Spleen (tissue), 11 donors: ENCODE measurements around the gene JARID2. TPM values are rescaled to one million over a fixed set of nuclear protein-coding genes. Genes with fewer than 3 reads are reported as not detected.

ENCODE experiments used
- DNase-seq: peaks from one replicate; pipeline ENCODE4 v3.0.0-alpha.2; 2020
- H3K27ac ChIP-seq, 8 donors: fragments of 200-600 bp; sonication (generic) in 7 of 8; 1 replicate in 4 of 8; 2 replicates in 4 of 8; pipeline versions ENCODE4 v1.5.0 to v1.8.0; 2016 to 2021; ENCODE audit warnings: inconsistent platforms in 4 of 8, mild to moderate bottlenecking in 4 of 8, moderate library complexity in 1 of 8
- H3K27me3 ChIP-seq, 7 donors: fragments of 200-600 bp; sonication (generic) in 6 of 7; replicated peaks in 1 of 7; 1 replicate in 4 of 7; 2 replicates in 3 of 7; pipeline versions ENCODE4 v1.5.0 to v1.8.0; 2016 to 2021; ENCODE audit warnings: inconsistent platforms in 3 of 7, mild to moderate bottlenecking in 1 of 7
- H3K36me3 ChIP-seq, 6 donors: fragments of 200-600 bp; sonication (generic) in 5 of 6; 1 replicate in 4 of 6; 2 replicates in 2 of 6; pipeline versions ENCODE4 v1.5.0 to v1.8.0; 2016 to 2021; ENCODE audit warnings: inconsistent platforms in 2 of 6
- H3K4me1 ChIP-seq, 6 donors: fragments of 200-600 bp; sonication (generic) in 5 of 6; 1 replicate in 3 of 6; 2 replicates in 3 of 6; pipeline versions ENCODE4 v1.5.0 to v1.8.0; 2016 to 2021; ENCODE audit warnings: inconsistent platforms in 3 of 6
- H3K4me3 ChIP-seq, 8 donors: fragments of 200-600 bp; sonication (generic) in 7 of 8; 1 replicate in 4 of 8; 2 replicates in 4 of 8; pipeline versions ENCODE4 v1.5.0 to v1.8.0; 2016 to 2021; ENCODE audit warnings: inconsistent platforms in 4 of 8, mild to moderate bottlenecking in 4 of 8, moderate library complexity in 2 of 8
- H3K9me3 ChIP-seq, 8 donors: fragments of 200-600 bp; sonication (generic) in 7 of 8; 1 replicate in 4 of 8; 2 replicates in 4 of 8; pipeline versions ENCODE4 v1.5.0 to v1.8.0; 2016 to 2021; ENCODE audit warnings: inconsistent platforms in 4 of 8
- POLR2A ChIP-seq, 3 donors: fragments of 450-650 bp; IDR thresholded peaks; one replicate each; pipeline ENCODE4 v1.5.1; 2017; ENCODE audit warnings: antibody characterized with exemption in 3 of 3, mild to moderate bottlenecking in 1 of 3
- POLR2AphosphoS5 ChIP-seq, 3 donors: sonication (generic); formaldehyde crosslinking; IDR thresholded peaks; one replicate each; pipeline ENCODE4 v1.5.1; 2017; ENCODE audit warnings: antibody characterized with exemption in 3 of 3
- WGBS, 5 donors: extraction: QIAGEN DNeasy Blood & Tissue Kit in 3 of 5; methylation state at CpG; one replicate each; pipeline versions ENCODE4 v1.1.5 to v1.1.7; 2013 to 2018; 5-methylcytosine and 5-hydroxymethylcytosine counted together
- intact Hi-C: fragments of 100-400 bp; cut with DNase I; formaldehyde crosslinking; loops from one replicate; pipeline ENCODE4 v1.15.0; 2023; ENCODE audit warnings: low total_unique reads
- polyA plus RNA-seq, 3 donors: library from polyadenylated mRNA; stranded (reverse); fragments of 200-250 nt; gene quantifications; one replicate each; pipeline ENCODE4 v1.2.1, GENCODE V29; 2013
- total RNA-seq, 7 donors: library from RNA; depleted of rRNA in 3 of 7; stranded (reverse); fragments of >200 nt in 3 of 7; fragmentation: NEBNext Ultra II Directional in 4 of 7; extraction: Animal tissue kit (Norgen Biotek cat#: 25700) in 4 of 7; gene quantifications; one replicate each; pipeline versions ENCODE4 v1.1.0 to v1.2.1, GENCODE V29; 2016 to 2021
- TF ChIP-seq, protein P1 (sequence below), 11 experiments: fragments of 200-600 bp in 7 of 11; fragments of 450-650 bp in 4 of 11; sonication (generic) in 4 of 11; IDR thresholded peaks in 8 of 11; conservative IDR thresholded peaks in 3 of 11; 1 replicate in 7 of 11; 2 replicates in 4 of 11; pipeline versions ENCODE4 v1.4.0 to v1.8.0; 2016 to 2021; ENCODE audit warnings: antibody characterized with exemption in 11 of 11, inconsistent platforms in 4 of 11, mild to moderate bottlenecking in 1 of 11
- donor health status: healthy with polysubstance abuse.
- donor health status: DM: no; HTN: no; CAD: no; lungs with moderate emphysema.
- donor health status: DM: no; HTN: no; CAD: no.
- donor health status: Bipolar disorder and iron deficiency.
- donor health status: healthy.
- donor health status: DM: no; HTN: no; CAD: no.
- donor health status: DM: yes; HTN: yes; CAD: no.

Gene JARID2
- total and polyA plus RNA-seq, 10 donors: 4.4 to 27.1 (median 20.6) TPM

DNA sequence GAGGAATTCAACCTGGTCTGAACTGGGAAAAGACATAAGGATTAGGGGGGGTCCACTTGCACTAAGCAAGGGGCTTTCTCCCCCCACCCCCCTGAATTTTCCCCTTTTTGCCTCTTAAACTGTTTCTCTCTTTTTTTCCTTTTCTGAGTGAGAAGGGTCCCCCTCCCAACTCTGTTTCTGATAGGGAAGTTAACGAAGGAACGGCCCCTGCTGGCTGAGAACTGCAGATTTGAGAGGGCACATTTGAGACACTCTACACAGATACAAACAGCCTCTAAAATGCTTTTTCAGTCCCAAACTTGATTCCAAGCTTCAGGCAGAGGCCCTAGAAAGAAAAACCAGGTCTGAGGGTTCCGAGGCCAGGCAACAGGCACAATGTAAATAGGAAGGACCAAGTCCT is 91.7 kb downstream of the JARID2 start:
- peaks cover 37 to 100% (median 79%) of the 10 kb centered on the region in 6 donors for H3K4me1 ChIP-seq
- no peaks in the 10 kb centered on the region for H3K27me3 ChIP-seq
- no peak overlapping the region for H3K4me3 ChIP-seq
- no peak for DNase-seq
- no peaks in the 10 kb centered on the region for H3K36me3 ChIP-seq
- peak overlapping the region in 3 of 8 donors; percentile 8 to 55 (median 18) for H3K27ac ChIP-seq
- 50 to 74% (median 56%) methylated on average over 3 of the region's 3 CpGs for WGBS, 5 donors
- intact Hi-C loops: no loop called here
- TF ChIP-seq, protein P1, sequence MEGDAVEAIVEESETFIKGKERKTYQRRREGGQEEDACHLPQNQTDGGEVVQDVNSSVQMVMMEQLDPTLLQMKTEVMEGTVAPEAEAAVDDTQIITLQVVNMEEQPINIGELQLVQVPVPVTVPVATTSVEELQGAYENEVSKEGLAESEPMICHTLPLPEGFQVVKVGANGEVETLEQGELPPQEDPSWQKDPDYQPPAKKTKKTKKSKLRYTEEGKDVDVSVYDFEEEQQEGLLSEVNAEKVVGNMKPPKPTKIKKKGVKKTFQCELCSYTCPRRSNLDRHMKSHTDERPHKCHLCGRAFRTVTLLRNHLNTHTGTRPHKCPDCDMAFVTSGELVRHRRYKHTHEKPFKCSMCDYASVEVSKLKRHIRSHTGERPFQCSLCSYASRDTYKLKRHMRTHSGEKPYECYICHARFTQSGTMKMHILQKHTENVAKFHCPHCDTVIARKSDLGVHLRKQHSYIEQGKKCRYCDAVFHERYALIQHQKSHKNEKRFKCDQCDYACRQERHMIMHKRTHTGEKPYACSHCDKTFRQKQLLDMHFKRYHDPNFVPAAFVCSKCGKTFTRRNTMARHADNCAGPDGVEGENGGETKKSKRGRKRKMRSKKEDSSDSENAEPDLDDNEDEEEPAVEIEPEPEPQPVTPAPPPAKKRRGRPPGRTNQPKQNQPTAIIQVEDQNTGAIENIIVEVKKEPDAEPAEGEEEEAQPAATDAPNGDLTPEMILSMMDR (IDR thresholded peaks at IDR 0.05 in 8 of 11, conservative IDR thresholded peaks at IDR 0.05 in 3 of 11): peak in 1 of 11 experiments; percentile 10
- TF ChIP-seq POLR2A (IDR thresholded peaks at IDR 0.05): no peak
- no peaks in the 10 kb centered on the region for H3K9me3 ChIP-seq

DNA sequence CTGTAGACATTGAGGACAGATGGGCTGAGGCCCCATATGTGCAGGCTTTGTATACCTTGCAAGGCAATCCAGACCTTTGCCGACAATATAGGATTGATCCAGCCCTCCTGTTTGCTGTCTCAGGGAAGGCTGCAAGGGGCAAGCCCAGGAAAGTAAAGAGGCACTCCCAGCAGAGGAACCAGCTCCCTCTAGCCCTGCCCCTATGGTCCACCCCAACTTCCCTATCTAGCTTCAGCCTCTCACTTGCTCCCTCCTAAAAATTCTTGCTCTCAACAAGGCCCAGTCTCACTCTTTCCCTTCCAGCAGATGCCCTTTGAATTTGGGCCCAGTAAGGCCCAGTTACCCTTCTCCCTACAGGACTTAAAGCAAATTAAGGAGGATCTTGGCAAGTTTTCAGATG is 92.6 kb downstream of the JARID2 start:
- intact Hi-C loops: no loop called here
- no peaks in the 10 kb centered on the region for H3K27me3 ChIP-seq
- no peaks in the 10 kb centered on the region for H3K36me3 ChIP-seq
- TF ChIP-seq POLR2AphosphoS5 (IDR thresholded peaks at IDR 0.05) (no peak), POLR2A (IDR thresholded peaks at IDR 0.05) (no peak)
- TF ChIP-seq, protein P1 (IDR thresholded peaks at IDR 0.05 in 8 of 11, conservative IDR thresholded peaks at IDR 0.05 in 3 of 11): no peak
- 45 to 88% (median 80%) methylated on average over 1 of the region's 1 CpG for WGBS, 5 donors
- peak overlapping the region in 3 of 8 donors; percentile 9 to 55 (median 26) for H3K27ac ChIP-seq
- no peaks in the 10 kb centered on the region for H3K9me3 ChIP-seq
- DNase-seq: no peak
- no peak overlapping the region for H3K4me3 ChIP-seq
- H3K4me1 ChIP-seq: peaks cover 37 to 100% (median 82%) of the 10 kb centered on the region in 6 donors

DNA sequence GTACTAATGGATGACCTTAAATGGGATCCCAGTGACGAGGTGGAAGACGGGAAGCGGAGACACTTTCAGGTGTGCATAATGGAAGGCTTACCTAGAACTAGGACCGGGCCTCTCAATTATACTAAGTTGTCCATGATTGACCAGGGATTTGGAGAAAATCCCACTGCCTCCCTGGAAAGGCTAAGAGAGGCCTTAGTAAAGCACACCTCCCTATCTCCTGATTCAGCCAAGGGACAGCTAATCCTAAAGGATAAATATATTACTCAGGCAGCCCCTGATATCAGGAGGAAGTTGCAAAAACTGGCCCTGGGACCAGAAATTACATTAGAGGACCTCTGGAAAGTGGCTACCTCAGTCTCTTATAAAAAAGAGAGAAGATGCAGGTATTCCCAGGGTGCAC is 93.2 kb downstream of the JARID2 start:
- Histone ChIP-seq H3K27ac (peak overlapping the region in 2 of 8 donors; percentile 26 to 55), H3K36me3 (no peaks in the 10 kb centered on the region), H3K9me3 (no peaks in the 10 kb centered on the region), H3K4me1 (peaks cover 40 to 100% (median 83%) of the 10 kb centered on the region in 6 donors), H3K4me3 (no peak overlapping the region), H3K27me3 (no peaks in the 10 kb centered on the region)
- TF ChIP-seq POLR2AphosphoS5 (IDR thresholded peaks at IDR 0.05): no peak
- no peak for TF ChIP-seq POLR2A (IDR thresholded peaks at IDR 0.05)
- TF ChIP-seq, protein P1 (IDR thresholded peaks at IDR 0.05 in 8 of 11, conservative IDR thresholded peaks at IDR 0.05 in 3 of 11): no peak
- 92 to 97% (median 94%) methylated on average over 4 of the region's 4 CpGs for WGBS, 5 donors
- intact Hi-C loops: no loop called here
- DNase-seq: no peak

DNA sequence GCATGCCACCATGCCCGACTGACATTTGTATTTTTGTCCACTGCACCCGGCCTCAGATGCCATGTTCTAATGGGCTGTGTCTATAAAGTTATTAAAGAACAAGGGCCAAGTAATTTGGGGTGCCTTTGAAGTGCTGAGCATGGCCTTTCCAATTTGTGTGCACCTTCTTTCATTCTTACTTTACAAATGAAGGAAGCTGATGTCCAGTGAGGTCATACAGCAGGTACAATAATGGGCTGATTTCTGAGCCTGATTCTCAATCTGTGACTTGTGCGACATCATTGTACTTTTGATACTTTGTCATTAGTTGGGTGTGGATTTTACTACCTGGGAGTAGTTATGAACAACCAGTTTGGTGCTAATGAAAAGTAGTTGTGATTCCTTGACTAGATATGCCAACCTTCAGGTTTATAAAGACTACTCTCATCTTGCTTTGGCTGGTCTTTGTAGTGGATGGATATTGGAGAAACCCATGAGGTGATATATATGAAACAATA is 94.3 kb downstream of the JARID2 start:
- no peak for DNase-seq
- intact Hi-C loops: no loop called here
- no peaks in the 10 kb centered on the region for H3K36me3 ChIP-seq
- peaks cover 42 to 100% (median 86%) of the 10 kb centered on the region in 6 donors for H3K4me1 ChIP-seq
- H3K27ac ChIP-seq: peak overlapping the region in 6 of 8 donors; percentile 30 to 73 (median 56)
- no peak for TF ChIP-seq POLR2A (IDR thresholded peaks at IDR 0.05)
- TF ChIP-seq, protein P1 (IDR thresholded peaks at IDR 0.05 in 8 of 11, conservative IDR thresholded peaks at IDR 0.05 in 3 of 11): no peak
- no peak for TF ChIP-seq POLR2AphosphoS5 (IDR thresholded peaks at IDR 0.05)
- H3K27me3 ChIP-seq: no peaks in the 10 kb centered on the region
- no peak overlapping the region for H3K4me3 ChIP-seq
- 89 to 98% (median 94%) methylated on average over 3 of the region's 3 CpGs for WGBS, 5 donors
- H3K9me3 ChIP-seq: no peaks in the 10 kb centered on the region
